Measurements from ENCODE around the gene MOB3A. TPM values are rescaled to one million over a fixed set of nuclear protein-coding genes. Genes with fewer than 3 reads are reported as not detected.

MOB3A gene
- polyA plus RNA-seq, 1 of the 3 experiments (the other 2 are of a cell fraction), result 24.1 TPM

GRCh38 chr19:2079865-2080301, 16.2 kb downstream of the MOB3A start:
- H3K4me3 ChIP-seq (ENCODE audit: low read depth in 2 of 2, low read length in 1 of 2), result no peak overlapping the region
- DNase-seq, result peak; percentile 26
- ChIA-PET POLR2A (no interaction called here), CTCF (interaction anchor here (1.6 kb wide), 1 partner anchor 11 kb away, joined by 7 read pairs; no protein-coding TSS in a partner anchor)
- peaks cover 2% of the 10 kb centered on the region for H3F3A ChIP-seq (replicated peaks; ENCODE audit: insufficient read depth)
- H3K79me2 ChIP-seq (ENCODE audit: insufficient read depth), result peaks cover 14% of the 10 kb centered on the region; the same call in 1 of the 2 replicates
- H3K9me3 ChIP-seq, result no peaks in the 10 kb centered on the region
- no peaks in the 10 kb centered on the region for H3K4me1 ChIP-seq (ENCODE audit: control insufficient read depth in 1 of 2, insufficient read depth in 2 of 2, low read depth in 1 of 2, low read length in 1 of 2)
- H3K27ac ChIP-seq (ENCODE audit: low read depth in 2 of 2, low read length in 1 of 2), result no peak overlapping the region
- no peaks in the 10 kb centered on the region for H4K20me1 ChIP-seq (ENCODE audit: insufficient read depth)
- H3K4me2 ChIP-seq, result no peak overlapping the region
- H2AFZ ChIP-seq (ENCODE audit: low read depth), result no peak overlapping the region
- WGBS (ENCODE audit: low lambda C conversion rate), result 100% methylated on average over 17 of the region's 23 CpGs
- no peak for TF ChIP-seq IRF3 (IDR thresholded peaks at IDR 0.05; ENCODE audit: low read depth, low read length)
- no peak overlapping the region for H3K9ac ChIP-seq
- no peaks in the 10 kb centered on the region for H3K9me2 ChIP-seq
- no peaks in the 10 kb centered on the region for H3K27me3 ChIP-seq (ENCODE audit: insufficient read depth)
- H3K36me3 ChIP-seq (replicated peaks in 1 of 2; ENCODE audit: control insufficient read depth in 1 of 2, insufficient read depth in 2 of 2, low read length in 1 of 2), result peaks cover 12 to 14% of the 10 kb centered on the region in 2 experiments

- Histone ChIP-seq H3K9me2 (no peaks in the 10 kb centered on the region), H3K27ac (ENCODE audit: low read depth in 2 of 2, low read length in 1 of 2) (no peak overlapping the region), H3K79me2 (ENCODE audit: insufficient read depth) (peaks cover 14% of the 10 kb centered on the region; the same call in 1 of the 2 replicates), H3K36me3 (replicated peaks in 1 of 2; ENCODE audit: control insufficient read depth in 1 of 2, insufficient read depth in 2 of 2, low read length in 1 of 2) (peaks cover 14% of the 10 kb centered on the region in 2 experiments), H3K9me3 (no peaks in the 10 kb centered on the region), H3K27me3 (ENCODE audit: insufficient read depth) (no peaks in the 10 kb centered on the region), H3K4me1 (ENCODE audit: control insufficient read depth in 1 of 2, insufficient read depth in 2 of 2, low read depth in 1 of 2, low read length in 1 of 2) (no peaks in the 10 kb centered on the region), H3K9ac (no peak overlapping the region), H4K20me1 (ENCODE audit: insufficient read depth) (no peaks in the 10 kb centered on the region), H2AFZ (ENCODE audit: low read depth) (no peak overlapping the region), H3K4me3 (ENCODE audit: low read depth in 2 of 2, low read length in 1 of 2) (no peak overlapping the region), H3K4me2 (no peak overlapping the region), H3F3A (replicated peaks; ENCODE audit: insufficient read depth) (no peaks in the 10 kb centered on the region)
- DNase-seq, result peak; percentile 10
- ChIA-PET POLR2A (no interaction called here), CTCF (interaction anchor here (0.6 to 1.8 kb wide), 2 partner anchors 10 to 16 kb away, joined by 3 to 11 read pairs; no protein-coding TSS in a partner anchor)
- TF ChIP-seq MAX (IDR thresholded peaks at IDR 0.05; ENCODE audit: low read depth) (no peak), FOSL2 (IDR thresholded peaks at IDR 0.05; ENCODE audit: borderline replicate concordance, low read depth) (no peak), REST (IDR thresholded peaks at IDR 0.05; ENCODE audit: low read depth, low read length) (no peak), PBX3 (IDR thresholded peaks at IDR 0.05) (no peak), TCF12 (IDR thresholded peaks at IDR 0.05) (no peak), RCOR1 (IDR thresholded peaks at IDR 0.05; ENCODE audit: low read length) (no peak)
- 95% methylated on average over 24 of the region's 32 CpGs for WGBS (ENCODE audit: low lambda C conversion rate)
Observed at GRCh38 chr19:2079076-2079864, 16.9 kb downstream of the MOB3A start.
